ENCODE data around the gene CLCN3. TPM values are rescaled to one million over a fixed set of nuclear protein-coding genes. Genes with fewer than 3 reads are reported as not detected.
A peak's percentile ranks its signal among the peaks of the same experiment; 100 is the strongest.
"Not testable (repeated sequence)": the region's sequence is repeated elsewhere in the genome, so short reads cannot be mapped to it uniquely, and the experiment has no call there.

The CLCN3 gene
- total RNA-seq, 1 experiment from 2014 or later, result 15.9 TPM

DNA sequence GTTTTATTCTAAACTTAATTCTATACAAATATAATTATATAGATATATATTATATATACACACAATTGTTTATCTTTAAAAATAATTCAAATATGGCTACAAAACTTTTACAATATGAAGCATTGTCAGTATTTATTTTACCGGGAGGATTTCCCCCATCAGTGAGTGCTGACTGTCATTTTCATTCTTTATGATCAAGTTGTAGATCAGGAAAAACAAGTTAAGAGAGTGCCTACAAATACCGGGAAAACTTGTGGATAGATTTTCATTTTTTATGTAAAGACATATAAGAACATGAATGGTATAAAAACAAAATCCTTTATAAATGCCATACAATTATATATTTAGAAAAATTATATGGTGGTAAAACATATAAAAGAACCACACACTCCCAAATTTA, 37.8 kb downstream of the CLCN3 start:
- no peak for DNase-seq
- H3K27me3 ChIP-seq (ENCODE audit: control insufficient read depth, insufficient read depth, low read length), result no peaks in the 10 kb centered on the region
- H3K36me3 ChIP-seq (replicated peaks; ENCODE audit: control insufficient read depth, insufficient read depth, low read length), result no peaks in the 10 kb centered on the region
- H3K4me3 ChIP-seq (ENCODE audit: insufficient read depth, low read depth, low read length), result no peak overlapping the region

- Histone ChIP-seq H3K27me3 (ENCODE audit: control insufficient read depth, insufficient read depth, low read length) (no peaks in the 10 kb centered on the region), H3K4me3 (ENCODE audit: insufficient read depth, low read depth, low read length) (no peak overlapping the region), H3K36me3 (replicated peaks; ENCODE audit: control insufficient read depth, insufficient read depth, low read length) (no peaks in the 10 kb centered on the region)
- no peak for DNase-seq
Measured at GRCh38 chr4:169658975-169659715, 38.8 kb downstream of the CLCN3 start.

GRCh38 chr4:169659716-169660670, 39.6 kb downstream of the CLCN3 start:
- peak overlapping the region; percentile 19 for H3K4me3 ChIP-seq (ENCODE audit: insufficient read depth, low read depth, low read length)
- no peaks in the 10 kb centered on the region for H3K36me3 ChIP-seq (replicated peaks; ENCODE audit: control insufficient read depth, insufficient read depth, low read length)
- DNase-seq, result peak; percentile 23
- H3K27me3 ChIP-seq (ENCODE audit: control insufficient read depth, insufficient read depth, low read length), result no peaks in the 10 kb centered on the region

GRCh38 chr4:169660929-169661328, 40.6 kb downstream of the CLCN3 start:
- H3K4me3 ChIP-seq (ENCODE audit: insufficient read depth, low read depth, low read length), result no peak overlapping the region
- DNase-seq, result no peak
- H3K36me3 ChIP-seq (replicated peaks; ENCODE audit: control insufficient read depth, insufficient read depth, low read length), result no peaks in the 10 kb centered on the region
- no peaks in the 10 kb centered on the region for H3K27me3 ChIP-seq (ENCODE audit: control insufficient read depth, insufficient read depth, low read length)

- H3K4me3 ChIP-seq (ENCODE audit: insufficient read depth, low read depth, low read length), result no peak overlapping the region
- no peaks in the 10 kb centered on the region for H3K36me3 ChIP-seq (replicated peaks; ENCODE audit: control insufficient read depth, insufficient read depth, low read length)
Measured at GRCh38 chr4:169661761-169662160, 41.4 kb downstream of the CLCN3 start.

DNA sequence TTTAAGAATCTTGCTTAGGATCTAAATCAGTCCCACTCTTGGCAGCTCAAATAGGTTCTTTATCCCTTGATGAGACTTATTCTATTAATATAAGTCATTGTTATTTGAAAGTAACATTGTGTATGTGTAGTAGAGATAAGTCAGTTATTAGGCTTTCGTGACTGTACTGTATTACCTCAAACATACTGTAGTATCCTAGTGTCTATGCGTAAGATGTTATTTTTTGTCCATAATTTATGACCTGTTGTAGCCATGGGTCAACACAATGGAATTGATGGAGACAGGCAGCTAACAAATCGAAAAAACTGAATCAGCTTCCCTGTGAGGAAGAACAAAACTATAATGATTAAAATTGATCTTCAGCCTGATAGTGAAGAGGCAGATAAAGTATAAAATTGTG, 41.8 kb downstream of the CLCN3 start:
- Histone ChIP-seq H3K4me3 (ENCODE audit: insufficient read depth, low read depth, low read length) (no peak overlapping the region), H3K27me3 (ENCODE audit: control insufficient read depth, insufficient read depth, low read length) (no peaks in the 10 kb centered on the region), H3K36me3 (replicated peaks; ENCODE audit: control insufficient read depth, insufficient read depth, low read length) (no peaks in the 10 kb centered on the region)
- no peak for DNase-seq

More at GRCh38 chr4:169661761-169662160, 41.4 kb downstream of the CLCN3 start:
- DNase-seq, result no peak
- no peaks in the 10 kb centered on the region for H3K27me3 ChIP-seq (ENCODE audit: control insufficient read depth, insufficient read depth, low read length)

DNA sequence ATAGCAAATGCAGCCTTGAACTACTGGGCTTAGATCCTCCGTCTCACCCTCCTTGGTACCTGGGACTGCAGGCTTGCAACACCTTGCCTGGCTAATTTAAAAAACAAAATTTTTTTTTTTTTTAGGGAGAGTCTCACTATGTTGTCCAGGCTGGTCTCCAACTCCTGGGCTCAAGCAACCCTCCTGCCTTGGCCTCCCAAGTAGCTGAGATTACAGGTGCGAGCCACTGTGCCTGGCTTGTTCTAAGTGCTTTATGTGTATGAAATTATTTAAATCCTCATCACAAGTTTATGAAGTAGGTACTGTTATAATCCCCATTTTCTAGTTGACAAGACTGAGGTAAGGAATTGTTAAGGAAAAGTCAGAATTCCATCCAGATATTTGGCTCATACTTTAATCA, 43.0 kb downstream of the CLCN3 start:
- no peaks in the 10 kb centered on the region for H3K36me3 ChIP-seq (replicated peaks; ENCODE audit: control insufficient read depth, insufficient read depth, low read length)
- DNase-seq, result no peak
- H3K27me3 ChIP-seq (ENCODE audit: control insufficient read depth, insufficient read depth, low read length), result no peaks in the 10 kb centered on the region
- H3K4me3 ChIP-seq (ENCODE audit: insufficient read depth, low read depth, low read length), result no peak overlapping the region

DNA sequence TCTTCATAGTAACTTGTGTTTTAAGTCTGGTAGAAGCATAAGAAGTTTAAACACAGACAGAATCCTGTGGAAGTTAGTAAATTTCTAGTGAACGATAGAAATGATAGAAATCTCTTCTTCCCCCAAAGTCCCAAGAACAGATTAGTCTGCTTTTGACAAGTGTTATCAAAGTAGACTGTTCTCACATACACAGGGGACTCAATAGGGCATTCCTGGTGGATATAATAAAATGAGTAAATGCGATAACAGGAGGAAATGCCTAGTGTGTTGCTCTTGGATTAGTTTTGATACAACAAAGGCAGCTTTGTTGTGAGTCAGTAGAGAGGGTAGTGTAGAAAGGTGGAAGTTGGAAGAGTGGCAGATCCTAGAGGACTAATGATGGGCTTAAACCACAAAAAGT, 43.5 kb downstream of the CLCN3 start:
- no peaks in the 10 kb centered on the region for H3K27me3 ChIP-seq (ENCODE audit: control insufficient read depth, insufficient read depth, low read length)
- no peaks in the 10 kb centered on the region for H3K36me3 ChIP-seq (replicated peaks; ENCODE audit: control insufficient read depth, insufficient read depth, low read length)
- no peak for DNase-seq
- no peak overlapping the region for H3K4me3 ChIP-seq (ENCODE audit: insufficient read depth, low read depth, low read length)

DNA sequence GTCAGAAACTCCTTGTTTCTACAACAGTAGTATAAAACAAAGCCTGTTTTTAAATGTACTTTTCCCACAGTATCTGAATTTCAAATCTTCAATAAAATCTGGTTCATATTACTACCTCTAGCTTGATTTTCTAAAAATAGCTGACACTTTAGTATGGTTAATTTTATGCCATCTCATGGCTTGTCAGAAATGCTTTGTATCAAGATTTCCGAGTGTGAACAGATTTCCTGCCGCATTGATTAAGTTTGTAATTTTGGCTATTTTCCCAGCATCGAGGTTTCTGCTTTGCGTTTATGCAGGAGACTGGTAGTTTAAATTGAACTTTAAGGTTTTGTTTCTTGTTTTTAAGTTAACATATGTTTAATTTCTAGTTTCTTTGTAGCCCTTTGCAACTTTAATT, 44.2 kb downstream of the CLCN3 start:
- Histone ChIP-seq H3K36me3 (replicated peaks; ENCODE audit: control insufficient read depth, insufficient read depth, low read length) (no peaks in the 10 kb centered on the region), H3K27me3 (ENCODE audit: control insufficient read depth, insufficient read depth, low read length) (no peaks in the 10 kb centered on the region), H3K4me3 (ENCODE audit: insufficient read depth, low read depth, low read length) (no peak overlapping the region)
- DNase-seq, result no peak

DNA sequence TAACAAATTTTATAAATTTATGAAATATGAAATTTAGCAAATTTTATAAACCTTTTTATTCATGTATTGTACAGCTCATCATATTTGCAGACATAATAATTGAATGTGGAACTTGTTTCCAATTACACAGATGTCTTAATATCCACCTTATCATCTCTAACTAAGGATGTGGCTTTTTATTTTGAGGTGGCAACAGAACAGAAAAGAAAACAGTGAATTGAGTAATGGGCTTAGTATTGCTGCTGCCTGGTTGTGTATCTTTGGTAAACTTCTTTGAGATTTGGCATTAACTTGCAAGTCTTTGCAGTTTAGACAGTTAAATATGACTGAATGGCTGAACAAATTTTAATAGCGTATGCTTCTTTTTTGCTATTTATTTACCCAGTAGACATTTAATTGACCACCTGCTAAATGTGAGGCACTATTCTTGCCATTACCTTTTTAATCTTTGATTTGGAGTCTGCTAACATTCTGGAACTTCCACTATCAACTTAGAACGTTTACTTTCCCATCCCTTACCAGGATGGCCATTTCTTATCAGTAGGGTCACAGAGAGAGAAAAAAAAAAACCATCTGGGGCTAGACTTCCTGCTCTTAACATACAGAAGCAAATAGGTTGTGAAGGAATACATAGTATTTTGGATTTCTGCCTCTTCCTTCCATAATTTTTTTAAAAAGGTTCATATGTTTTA, 44.8 kb downstream of the CLCN3 start:
- no peak overlapping the region for H3K4me3 ChIP-seq (ENCODE audit: insufficient read depth, low read depth, low read length)
- no peak for DNase-seq
- no peaks in the 10 kb centered on the region for H3K36me3 ChIP-seq (replicated peaks; ENCODE audit: control insufficient read depth, insufficient read depth, low read length)
- no peaks in the 10 kb centered on the region for H3K27me3 ChIP-seq (ENCODE audit: control insufficient read depth, insufficient read depth, low read length)

- DNase-seq, result no peak
- Histone ChIP-seq H3K27me3 (ENCODE audit: control insufficient read depth, insufficient read depth, low read length) (no peaks in the 10 kb centered on the region), H3K36me3 (replicated peaks; ENCODE audit: control insufficient read depth, insufficient read depth, low read length) (no peaks in the 10 kb centered on the region), H3K4me3 (ENCODE audit: insufficient read depth, low read depth, low read length) (no peak overlapping the region)
Measured at GRCh38 chr4:169668069-169668721, 47.8 kb downstream of the CLCN3 start.

DNA sequence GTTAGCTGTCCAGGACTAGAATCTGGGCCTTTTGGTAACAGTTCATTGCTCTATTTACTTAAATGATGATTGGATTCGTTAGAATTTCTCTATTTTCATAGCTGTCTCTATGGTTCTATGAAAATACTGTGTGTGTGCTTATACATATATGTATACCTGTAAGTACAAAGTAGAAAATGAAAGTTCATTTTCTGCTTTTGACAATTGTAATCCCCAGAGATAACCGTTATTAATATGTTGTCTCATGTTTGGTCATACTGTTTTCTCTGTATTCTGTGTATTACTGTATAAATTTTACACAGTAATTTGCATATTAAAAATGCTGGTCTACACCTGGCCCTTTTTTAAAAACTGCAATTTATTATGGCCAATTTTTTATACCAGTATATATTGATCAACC, 55.4 kb downstream of the CLCN3 start:
- DNase-seq, result no peak
- Histone ChIP-seq H3K36me3 (replicated peaks; ENCODE audit: control insufficient read depth, insufficient read depth, low read length) (no peaks in the 10 kb centered on the region), H3K4me3 (ENCODE audit: insufficient read depth, low read depth, low read length) (no peak overlapping the region), H3K27me3 (ENCODE audit: control insufficient read depth, insufficient read depth, low read length) (no peaks in the 10 kb centered on the region)

DNA sequence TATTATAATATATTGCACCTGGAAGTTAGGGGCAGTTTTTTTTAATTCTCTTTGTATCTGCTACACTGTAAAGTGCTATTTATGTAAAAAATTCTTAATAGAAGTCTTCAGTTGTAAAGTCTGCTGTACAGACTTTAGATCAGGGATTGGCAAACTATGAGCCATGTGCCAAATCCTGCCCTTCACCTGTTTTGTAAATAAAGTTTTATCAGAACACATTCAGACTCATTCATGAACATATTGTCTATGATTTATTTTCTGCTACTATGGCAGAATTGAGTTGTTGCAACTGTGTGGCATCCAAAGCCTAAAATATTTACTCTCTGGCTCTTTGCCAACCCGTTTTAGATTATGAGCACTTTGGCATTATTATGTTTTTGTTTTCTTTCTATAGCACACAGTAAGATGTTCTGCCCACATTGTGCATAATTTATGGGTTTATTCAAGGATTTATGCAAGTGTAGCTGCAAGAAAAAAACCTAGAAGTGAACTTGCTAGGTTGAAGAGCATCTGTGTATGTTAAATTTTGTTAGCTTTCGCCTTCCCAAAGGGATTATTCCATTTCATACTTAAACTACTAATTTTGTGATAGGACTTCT, 56.9 kb downstream of the CLCN3 start:
- Histone ChIP-seq H3K4me3 (ENCODE audit: insufficient read depth, low read depth, low read length) (no peak overlapping the region), H3K27me3 (ENCODE audit: control insufficient read depth, insufficient read depth, low read length) (no peaks in the 10 kb centered on the region), H3K36me3 (replicated peaks; ENCODE audit: control insufficient read depth, insufficient read depth, low read length) (no peaks in the 10 kb centered on the region)
- no peak for DNase-seq

- not testable (repeated sequence) for H3K4me3 ChIP-seq (ENCODE audit: insufficient read depth, low read depth, low read length); H3K36me3 ChIP-seq (replicated peaks; ENCODE audit: control insufficient read depth, insufficient read depth, low read length); DNase-seq; H3K27me3 ChIP-seq (ENCODE audit: control insufficient read depth, insufficient read depth, low read length)
Measured at GRCh38 chr4:169678486-169678885, 58.1 kb downstream of the CLCN3 start.
